HepG2 (cell line): ENCODE data around the gene ZP2. TPM values are rescaled to one million over a fixed set of nuclear protein-coding genes. Genes with fewer than 3 reads are reported as not detected.

Source experiments
- ARNTL ChIP-seq: sonication (generic); formaldehyde crosslinking; IDR thresholded peaks from 2 replicates; pipeline ENCODE4 v1.4.0; 2020; ENCODE audit warnings: mild to moderate bottlenecking, missing genetic modification reagents
- EEA1 ChIP-seq: sonication (generic); formaldehyde crosslinking; IDR thresholded peaks from 2 replicates; pipeline ENCODE4 v1.5.1; 2020; ENCODE audit warnings: mild to moderate bottlenecking, missing genetic modification reagents, borderline replicate concordance
- FOXK2 ChIP-seq: fragments of 450-650 bp; IDR thresholded peaks from 2 replicates; pipeline ENCODE4 v1.6.1; 2016
- FOXO4 ChIP-seq: sonication (generic); formaldehyde crosslinking; conservative IDR thresholded peaks from 2 replicates; pipeline ENCODE4 v1.8.1; 2023; ENCODE audit warnings: missing genetic modification reagents
- GATAD1 ChIP-seq: IDR thresholded peaks from 2 replicates; pipeline ENCODE4 v1.6.1; 2016; ENCODE audit warnings: missing genetic modification reagents, missing compliant biosample characterization
- HMGXB3 ChIP-seq: sonication (generic); formaldehyde crosslinking; IDR thresholded peaks from 2 replicates; pipeline ENCODE4 v1.4.0; 2020; ENCODE audit warnings: missing genetic modification reagents, borderline replicate concordance
- IRF1 ChIP-seq: sonication (generic); formaldehyde crosslinking; IDR thresholded peaks from 2 replicates; pipeline ENCODE4 v1.4.0; 2020; ENCODE audit warnings: low read depth, mild to moderate bottlenecking, missing genetic modification reagents
- ISX ChIP-seq: sonication (generic); formaldehyde crosslinking; conservative IDR thresholded peaks from 2 replicates; pipeline ENCODE4 v1.5.0; 2020; ENCODE audit warnings: missing genetic modification reagents
- NCOA2 ChIP-seq: sonication (generic); formaldehyde crosslinking; IDR thresholded peaks from 2 replicates; pipeline ENCODE4 v1.8.0; 2022; ENCODE audit warnings: inconsistent platforms
- ONECUT2 ChIP-seq: sonication (generic); formaldehyde crosslinking; IDR thresholded peaks from 2 replicates; pipeline ENCODE4 v1.4.0; 2020; ENCODE audit warnings: missing genetic modification reagents
- SOX5 ChIP-seq: IDR thresholded peaks from 2 replicates; pipeline ENCODE4 v1.6.1; 2016; ENCODE audit warnings: borderline replicate concordance
- TARDBP ChIP-seq: sonication (generic); formaldehyde crosslinking; IDR thresholded peaks from 2 replicates; pipeline ENCODE4 v1.8.0; 2022; ENCODE audit warnings: mild to moderate bottlenecking, missing genetic modification reagents
- UBTF ChIP-seq: sonication (generic); formaldehyde crosslinking; IDR thresholded peaks from 2 replicates; pipeline ENCODE4 v1.4.0; 2020; ENCODE audit warnings: mild to moderate bottlenecking, missing genetic modification reagents
- ZBTB2 ChIP-seq: sonication (generic); formaldehyde crosslinking; IDR thresholded peaks from 2 replicates; pipeline ENCODE4 v1.8.0; 2022; ENCODE audit warnings: low read depth, missing genetic modification reagents
- ZFP37 ChIP-seq: sonication (generic); formaldehyde crosslinking; IDR thresholded peaks from 2 replicates; pipeline ENCODE4 v1.4.0; 2020; ENCODE audit warnings: missing genetic modification reagents, borderline replicate concordance
- ZMAT3 ChIP-seq: sonication (generic); formaldehyde crosslinking; conservative IDR thresholded peaks from 2 replicates; pipeline ENCODE4 v1.7.0; 2021; ENCODE audit warnings: missing genetic modification reagents
- ZNF207 ChIP-seq: fragments of 450-650 bp; IDR thresholded peaks from 2 replicates; pipeline ENCODE4 v1.6.1; 2016; ENCODE audit warnings: antibody characterized with exemption, borderline replicate concordance
- ZNF570 ChIP-seq: sonication (generic); formaldehyde crosslinking; IDR thresholded peaks from 2 replicates; pipeline ENCODE4 v1.4.0; 2020; ENCODE audit warnings: mild to moderate bottlenecking, missing genetic modification reagents, borderline replicate concordance
- ZNF619 ChIP-seq: sonication (generic); formaldehyde crosslinking; IDR thresholded peaks from 2 replicates; pipeline ENCODE4 v1.4.0; 2020; ENCODE audit warnings: mild to moderate bottlenecking, missing genetic modification reagents
- ZNF652 ChIP-seq: IDR thresholded peaks from 2 replicates; pipeline ENCODE4 v1.6.1; 2016; ENCODE audit warnings: low read depth, borderline replicate concordance
- polyA plus RNA-seq, 8 experiments: library from polyadenylated mRNA; depleted of rRNA in 3 of 8; stranded (reverse) in 7 of 8; unstranded in 1 of 8; fragments of >200 nt; fragmentation: Illumina TruSeq in 4 of 8; extraction: Trizol in 4 of 8; gene quantifications; 2 replicates each; pipeline versions ENCODE4 v1.2.1 to v1.2.3, GENCODE V29; 2011 to 2016; ENCODE audit warnings: low read depth in 4 of 8, missing spikeins in 1 of 8, mixed read lengths in 1 of 8; ENCODE audit not compliant: insufficient read depth in 1 of 8
- total RNA-seq, 5 experiments: library from RNA; depleted of rRNA; stranded (reverse); fragments of >200 nt; fragmentation: Illumina TruSeq; extraction: Trizol; gene quantifications; 2 replicates each; pipeline ENCODE4 v1.2.3, GENCODE V29; 2016; ENCODE audit warnings: low read depth in 1 of 5

Gene ZP2
- total and polyA plus RNA-seq, 2 of the 13 experiments (the other 11 are each of a cell fraction or from before 2014, with no cell fraction given): not detected

GRCh38 chr16:21233521-21234150 lies 22.3 kb upstream of the ZP2 start, which contains the start of gene ANKS4B (continued):
- no peak for TF ChIP-seq FOXO4 (CRISPR knock-in tag)
- TF ChIP-seq ZMAT3 (CRISPR knock-in tag): peak; percentile 66; the same call in 1 of the 2 replicates
- no peak for TF ChIP-seq ONECUT2
- 0 out of 2 replicates have a peak, but pooled peaks have one; percentile 80 for TF ChIP-seq ZNF619 (CRISPR knock-in tag)
- peak; percentile 69 for TF ChIP-seq GATAD1
- TF ChIP-seq HMGXB3 (CRISPR knock-in tag): peak; percentile 91; the same call in 1 of the 2 replicates
- TF ChIP-seq ISX (CRISPR knock-in tag): peak; percentile 23; the same call in 1 of the 2 replicates
- no peak for TF ChIP-seq ZNF570 (CRISPR knock-in tag)
- TF ChIP-seq NCOA2 (CRISPR knock-in tag): peak; percentile 88
- no peak; the same call in 1 of the 2 replicates for TF ChIP-seq ZNF652 (CRISPR knock-in tag)
- TF ChIP-seq SOX5 (CRISPR knock-in tag): peak; percentile 92
- peak; percentile 93 for TF ChIP-seq FOXK2
- TF ChIP-seq TARDBP (CRISPR knock-in tag): peak; percentile 83; the same call in 1 of the 2 replicates
- no peak for TF ChIP-seq EEA1 (CRISPR knock-in tag)
- TF ChIP-seq ZFP37: peak; percentile 52
- TF ChIP-seq UBTF (CRISPR knock-in tag): peak; percentile 48; the same call in 1 of the 2 replicates
- peak; percentile 80; the same call in 1 of the 2 replicates for TF ChIP-seq ARNTL
- no peak; the same call in 1 of the 2 replicates for TF ChIP-seq IRF1 (CRISPR knock-in tag)
- no peak for TF ChIP-seq ZBTB2
- TF ChIP-seq ZNF207: no peak
